HCT116 (cell line): ENCODE data around the gene ADGRB2.

Source experiments
- EZH2phosphoT487 ChIP-seq: fragments of 200-600 bp; IDR thresholded peaks from 2 replicates; pipeline ENCODE4 v1.6.1; 2018; ENCODE audit warnings: antibody characterized with exemption, borderline replicate concordance
- MAX ChIP-seq: IDR thresholded peaks from 2 replicates; pipeline ENCODE4 v1.6.1; 2012
- POLR2A ChIP-seq: IDR thresholded peaks from 2 replicates; pipeline ENCODE4 v1.7.0; 2011; ENCODE audit warnings: borderline replicate concordance; ENCODE audit not compliant: insufficient read depth, insufficient read length; ENCODE audit errors: extremely low read depth
- POLR2AphosphoS5 ChIP-seq: IDR thresholded peaks from 2 replicates; pipeline ENCODE4 v1.6.1; 2011; ENCODE audit warnings: mild to moderate bottlenecking, low read depth, low read length, moderate library complexity
- TCF7L2 ChIP-seq: IDR thresholded peaks from 2 replicates; pipeline ENCODE4 v1.7.0; 2011; ENCODE audit warnings: borderline replicate concordance, inconsistent platforms; ENCODE audit not compliant: insufficient read depth, insufficient read length; ENCODE audit errors: extremely low read depth
- TF ChIP-seq, protein P1 (sequence below), 3 experiments: fragments of 200-600 bp in 1 of 3; sonication (generic) in 1 of 3; IDR thresholded peaks in 2 of 3; conservative IDR thresholded peaks in 1 of 3; 2 replicates each; pipeline ENCODE4 v1.5.1; 2012 to 2017; ENCODE audit warnings: low read depth in 2 of 3, low read length in 2 of 3, antibody characterized with exemption in 1 of 3, borderline replicate concordance in 1 of 3, control low read depth in 1 of 3, mild to moderate bottlenecking in 1 of 3, mixed read lengths in 1 of 3, mixed run types in 1 of 3, moderate library complexity in 1 of 3; ENCODE audit not compliant: insufficient read depth in 1 of 3

DNA sequence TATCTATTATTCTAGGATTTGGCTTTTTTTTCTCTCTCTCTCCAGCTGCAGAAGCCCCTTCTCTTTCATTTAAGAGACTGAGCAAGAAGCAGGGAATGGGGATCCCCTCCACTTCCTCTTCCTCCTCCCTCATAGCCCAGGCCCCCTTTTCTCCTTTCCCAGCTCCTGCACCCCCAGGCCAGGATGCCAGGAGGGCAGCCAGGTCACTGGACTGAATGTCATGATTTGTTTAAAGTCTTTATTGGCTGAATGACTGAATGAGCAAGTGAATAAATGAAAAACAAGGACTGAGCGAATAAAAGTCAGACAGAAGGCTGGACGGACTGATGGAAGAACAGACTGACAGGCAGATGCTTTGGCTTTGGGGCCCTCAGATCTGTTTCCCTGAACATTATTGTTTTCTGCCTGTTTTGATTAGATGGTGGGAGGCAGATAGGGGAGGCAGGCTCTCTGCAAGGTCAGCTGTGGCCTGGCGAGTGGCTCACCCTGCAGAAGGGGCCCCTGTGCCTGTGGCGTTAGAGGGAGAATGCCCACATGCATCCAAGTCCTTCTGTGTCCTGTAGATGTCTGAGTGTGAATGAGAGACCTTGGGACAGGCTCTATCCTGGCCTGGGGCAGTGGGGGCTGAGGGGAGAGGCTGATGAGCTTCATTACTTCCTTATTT is 20.3 kb upstream of the ADGRB2 start:
- no peak for TF ChIP-seq POLR2AphosphoS5
- TF ChIP-seq POLR2A, result no peak
- TF ChIP-seq TCF7L2, result no peak
- TF ChIP-seq, protein P1, sequence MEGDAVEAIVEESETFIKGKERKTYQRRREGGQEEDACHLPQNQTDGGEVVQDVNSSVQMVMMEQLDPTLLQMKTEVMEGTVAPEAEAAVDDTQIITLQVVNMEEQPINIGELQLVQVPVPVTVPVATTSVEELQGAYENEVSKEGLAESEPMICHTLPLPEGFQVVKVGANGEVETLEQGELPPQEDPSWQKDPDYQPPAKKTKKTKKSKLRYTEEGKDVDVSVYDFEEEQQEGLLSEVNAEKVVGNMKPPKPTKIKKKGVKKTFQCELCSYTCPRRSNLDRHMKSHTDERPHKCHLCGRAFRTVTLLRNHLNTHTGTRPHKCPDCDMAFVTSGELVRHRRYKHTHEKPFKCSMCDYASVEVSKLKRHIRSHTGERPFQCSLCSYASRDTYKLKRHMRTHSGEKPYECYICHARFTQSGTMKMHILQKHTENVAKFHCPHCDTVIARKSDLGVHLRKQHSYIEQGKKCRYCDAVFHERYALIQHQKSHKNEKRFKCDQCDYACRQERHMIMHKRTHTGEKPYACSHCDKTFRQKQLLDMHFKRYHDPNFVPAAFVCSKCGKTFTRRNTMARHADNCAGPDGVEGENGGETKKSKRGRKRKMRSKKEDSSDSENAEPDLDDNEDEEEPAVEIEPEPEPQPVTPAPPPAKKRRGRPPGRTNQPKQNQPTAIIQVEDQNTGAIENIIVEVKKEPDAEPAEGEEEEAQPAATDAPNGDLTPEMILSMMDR (IDR thresholded peaks at IDR 0.05 in 2 of 3, conservative IDR thresholded peaks at IDR 0.05 in 1 of 3; ENCODE audit: borderline replicate concordance in 1 of 3, insufficient read depth in 1 of 3, low read depth in 2 of 3, low read length in 2 of 3), result no peak
- no peak for TF ChIP-seq MAX
- TF ChIP-seq EZH2phosphoT487, result no peak
